Fibroblast of lung (primary cell): Measurements from ENCODE around the gene PLCL1. TPM values are rescaled to one million over a fixed set of nuclear protein-coding genes. Genes with fewer than 3 reads are reported as not detected.

Source experiments
- DNase-seq, 2 donors: peaks; one replicate each; pipeline versions ENCODE4 v3.0.0 to v3.0.0-alpha.2; 2010; ENCODE audit warnings: low read depth in 2 of 2
- H2AFZ ChIP-seq: 2 replicates; pipeline ENCODE4 v1.5.1; 2012; ENCODE audit warnings: low read length, control low read depth, inconsistent platforms
- H3K27ac ChIP-seq: 2 replicates; pipeline ENCODE4 v1.5.1; 2011; ENCODE audit warnings: low read length, control low read depth; ENCODE audit not compliant: insufficient read depth
- H3K27me3 ChIP-seq: 2 replicates; pipeline ENCODE4 v1.5.1; 2011; ENCODE audit warnings: mild to moderate bottlenecking, low read length; ENCODE audit not compliant: control insufficient read depth, insufficient read depth
- H3K36me3 ChIP-seq: 2 replicates; pipeline ENCODE4 v1.5.1; 2011; ENCODE audit warnings: low read length; ENCODE audit not compliant: control insufficient read depth, insufficient read depth
- H3K4me1 ChIP-seq: 2 replicates; pipeline ENCODE4 v1.5.1; 2011; ENCODE audit warnings: low read length; ENCODE audit not compliant: control insufficient read depth, insufficient read depth; ENCODE audit errors: extremely low read depth
- H3K4me2 ChIP-seq: 2 replicates; pipeline ENCODE4 v1.5.1; 2011; ENCODE audit warnings: low read length, control low read depth; ENCODE audit not compliant: insufficient read depth; ENCODE audit errors: extremely low read depth
- H3K4me3 ChIP-seq, 4 experiments: fragments of 200-600 bp in 1 of 4; sonication (generic) in 1 of 4; replicated peaks in 1 of 4; 2 replicates each; pipeline ENCODE4 v1.5.1; 2011 to 2016; ENCODE audit warnings: low read length in 4 of 4, low read depth in 3 of 4, mild to moderate bottlenecking in 3 of 4, control low read depth in 2 of 4, inconsistent platforms in 1 of 4, mixed read lengths in 1 of 4; ENCODE audit not compliant: insufficient read depth in 1 of 4; ENCODE audit errors: control extremely low read depth in 1 of 4
- H3K79me2 ChIP-seq: 2 replicates; pipeline ENCODE4 v1.5.1; 2012; ENCODE audit warnings: mild to moderate bottlenecking, low read length, inconsistent platforms; ENCODE audit not compliant: control insufficient read depth, insufficient read depth
- H3K9ac ChIP-seq: 2 replicates; pipeline ENCODE4 v1.5.1; 2011; ENCODE audit warnings: mild to moderate bottlenecking, low read length, control low read depth; ENCODE audit not compliant: insufficient read depth
- H3K9me3 ChIP-seq: 2 replicates; pipeline ENCODE4 v1.5.1; 2012; ENCODE audit warnings: low read depth, low read length; ENCODE audit not compliant: control insufficient read depth, insufficient read depth
- H4K20me1 ChIP-seq: 2 replicates; pipeline ENCODE4 v1.5.1; 2011; ENCODE audit warnings: low read length; ENCODE audit not compliant: control insufficient read depth, insufficient read depth; ENCODE audit errors: extremely low read depth
- EZH2 ChIP-seq: IDR thresholded peaks from 2 replicates; pipeline ENCODE4 v1.5.1; 2012; ENCODE audit warnings: low read length, control low read depth, mild to moderate bottlenecking; ENCODE audit errors: missing control alignments
- polyA plus RNA-seq, 2 donors: library from polyadenylated mRNA; depleted of rRNA in 1 of 2; stranded (reverse) in 1 of 2; unstranded in 1 of 2; fragments of >200 nt; gene quantifications; 2 replicates each; pipeline ENCODE4 v1.2.1, GENCODE V29; 2011 to 2012; ENCODE audit warnings: missing spikeins in 1 of 2
- total RNA-seq: library from RNA; depleted of rRNA; stranded (reverse); fragments of >200 nt; gene quantifications from 2 replicates; pipeline ENCODE4 v1.2.1, GENCODE V29; 2014
- TF ChIP-seq, protein P1 (sequence below), 2 donors: IDR thresholded peaks in 1 of 2; conservative IDR thresholded peaks in 1 of 2; 1 replicate in 1 of 2; 2 replicates in 1 of 2; pipeline ENCODE4 v1.5.1; 2011 to 2012; ENCODE audit warnings: low read length in 2 of 2, control low read depth in 1 of 2, inconsistent platforms in 1 of 2, low read depth in 1 of 2, mild to moderate bottlenecking in 1 of 2

The PLCL1 gene
- total and polyA plus RNA-seq, 2 donors (not counting 1 experiment from before 2014, with no cell fraction given) = 0.48 to 0.83 TPM

DNA sequence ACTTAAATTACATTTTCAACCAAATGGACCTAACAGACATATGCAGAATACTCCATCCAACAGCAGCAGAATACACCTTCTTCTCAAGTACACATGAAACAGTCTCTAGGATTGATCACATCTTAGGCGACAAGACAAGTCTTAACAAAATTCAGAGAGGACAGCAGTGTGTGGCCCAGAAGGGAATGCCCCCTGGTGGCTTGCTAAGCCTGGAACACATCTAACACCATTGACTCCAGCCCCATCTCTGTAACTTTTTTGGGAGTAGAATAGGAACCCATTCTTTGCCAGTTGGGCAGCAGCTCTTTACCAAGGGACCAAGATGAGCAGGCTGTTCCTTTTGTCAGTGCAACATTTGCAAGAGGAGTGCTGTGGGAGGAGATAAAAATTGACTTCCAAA lies 249.9 kb downstream of the PLCL1 start:
- H3K4me1 ChIP-seq = no peaks in the 10 kb centered on the region
- H3K9me3 ChIP-seq = no peaks in the 10 kb centered on the region
- no peaks in the 10 kb centered on the region for H3K79me2 ChIP-seq
- no peak overlapping the region for H3K4me3 ChIP-seq
- H3K36me3 ChIP-seq = no peaks in the 10 kb centered on the region
- H3K27me3 ChIP-seq = no peaks in the 10 kb centered on the region
- TF ChIP-seq, protein P1, sequence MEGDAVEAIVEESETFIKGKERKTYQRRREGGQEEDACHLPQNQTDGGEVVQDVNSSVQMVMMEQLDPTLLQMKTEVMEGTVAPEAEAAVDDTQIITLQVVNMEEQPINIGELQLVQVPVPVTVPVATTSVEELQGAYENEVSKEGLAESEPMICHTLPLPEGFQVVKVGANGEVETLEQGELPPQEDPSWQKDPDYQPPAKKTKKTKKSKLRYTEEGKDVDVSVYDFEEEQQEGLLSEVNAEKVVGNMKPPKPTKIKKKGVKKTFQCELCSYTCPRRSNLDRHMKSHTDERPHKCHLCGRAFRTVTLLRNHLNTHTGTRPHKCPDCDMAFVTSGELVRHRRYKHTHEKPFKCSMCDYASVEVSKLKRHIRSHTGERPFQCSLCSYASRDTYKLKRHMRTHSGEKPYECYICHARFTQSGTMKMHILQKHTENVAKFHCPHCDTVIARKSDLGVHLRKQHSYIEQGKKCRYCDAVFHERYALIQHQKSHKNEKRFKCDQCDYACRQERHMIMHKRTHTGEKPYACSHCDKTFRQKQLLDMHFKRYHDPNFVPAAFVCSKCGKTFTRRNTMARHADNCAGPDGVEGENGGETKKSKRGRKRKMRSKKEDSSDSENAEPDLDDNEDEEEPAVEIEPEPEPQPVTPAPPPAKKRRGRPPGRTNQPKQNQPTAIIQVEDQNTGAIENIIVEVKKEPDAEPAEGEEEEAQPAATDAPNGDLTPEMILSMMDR (conservative IDR thresholded peaks at IDR 0.05 in 1 of 2, IDR thresholded peaks at IDR 0.05 in 1 of 2; ENCODE audit: low read depth in 1 of 2, low read length in 2 of 2) = peak; percentile 54 to 75
- TF ChIP-seq EZH2 = no peak
- H2AFZ ChIP-seq = no peak overlapping the region
- no peak overlapping the region for H3K4me2 ChIP-seq
- no peak overlapping the region for H3K9ac ChIP-seq
- DNase-seq = peak; percentile 19 to 52
- H4K20me1 ChIP-seq = no peaks in the 10 kb centered on the region
- no peak overlapping the region for H3K27ac ChIP-seq

DNA sequence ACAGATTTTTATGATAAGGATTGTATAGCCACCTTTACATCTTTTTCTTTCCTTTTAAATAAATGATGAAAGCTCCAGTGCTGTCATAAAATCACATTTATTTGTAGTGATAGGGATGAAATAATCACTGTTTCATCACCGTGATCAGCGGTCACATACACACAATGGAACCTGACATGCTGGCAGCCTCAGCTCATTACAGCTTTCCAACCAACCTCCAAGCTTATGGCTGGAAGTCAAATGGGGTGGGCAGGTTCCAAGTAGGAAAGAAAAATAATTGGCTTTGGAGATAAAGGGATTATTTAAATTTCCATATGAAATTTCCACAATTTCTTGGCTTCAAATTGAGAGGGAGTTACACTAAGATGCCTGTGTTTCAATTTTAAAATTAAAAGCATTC lies 251.3 kb downstream of the PLCL1 start:
- Histone ChIP-seq H3K9me3 (no peaks in the 10 kb centered on the region), H2AFZ (no peak overlapping the region), H3K36me3 (no peaks in the 10 kb centered on the region), H4K20me1 (no peaks in the 10 kb centered on the region), H3K4me3 (no peak overlapping the region), H3K27me3 (no peaks in the 10 kb centered on the region), H3K4me1 (no peaks in the 10 kb centered on the region), H3K27ac (no peak overlapping the region), H3K4me2 (no peak overlapping the region), H3K79me2 (no peaks in the 10 kb centered on the region), H3K9ac (no peak overlapping the region)
- DNase-seq = no peak
- TF ChIP-seq, protein P1 (conservative IDR thresholded peaks at IDR 0.05 in 1 of 2, IDR thresholded peaks at IDR 0.05 in 1 of 2; ENCODE audit: low read depth in 1 of 2, low read length in 2 of 2) = no peak
- TF ChIP-seq EZH2 = no peak

DNA sequence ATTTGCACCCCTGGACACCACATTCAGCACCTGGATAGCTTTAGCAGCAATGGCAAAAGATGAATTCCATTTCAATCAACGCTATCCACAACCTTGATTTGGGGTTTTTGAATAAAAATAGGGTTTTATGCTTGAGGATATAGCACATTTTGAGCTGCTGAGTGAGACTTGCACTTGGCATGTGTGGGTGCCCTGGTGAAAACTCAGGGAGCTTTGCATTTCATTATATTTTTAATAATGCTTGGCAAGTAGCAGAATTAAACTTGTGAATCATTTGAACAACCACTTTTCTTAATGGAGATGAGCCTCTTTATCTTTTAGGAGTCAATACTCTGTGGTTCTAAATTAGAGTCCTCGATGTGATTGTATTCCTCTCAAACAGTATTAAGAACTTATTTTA lies 252.4 kb downstream of the PLCL1 start:
- no peak overlapping the region for H2AFZ ChIP-seq
- no peak overlapping the region for H3K9ac ChIP-seq
- TF ChIP-seq EZH2 = no peak
- TF ChIP-seq, protein P1 (conservative IDR thresholded peaks at IDR 0.05 in 1 of 2, IDR thresholded peaks at IDR 0.05 in 1 of 2; ENCODE audit: low read depth in 1 of 2, low read length in 2 of 2) = no peak

More for the DNA sequence above, 252.4 kb downstream of the PLCL1 start:
- Histone ChIP-seq H3K4me1 (no peaks in the 10 kb centered on the region), H3K4me2 (no peak overlapping the region), H3K79me2 (no peaks in the 10 kb centered on the region), H3K36me3 (no peaks in the 10 kb centered on the region), H3K4me3 (no peak overlapping the region), H4K20me1 (no peaks in the 10 kb centered on the region), H3K27ac (no peak overlapping the region), H3K9me3 (no peaks in the 10 kb centered on the region), H3K27me3 (no peaks in the 10 kb centered on the region)
- DNase-seq = no peak
